ENCODE measurements around the gene KIAA1191.
"Not testable (repeated sequence)": the region's sequence is repeated elsewhere in the genome, so short reads cannot be mapped to it uniquely, and the experiment has no call there.

Gene KIAA1191

DNA sequence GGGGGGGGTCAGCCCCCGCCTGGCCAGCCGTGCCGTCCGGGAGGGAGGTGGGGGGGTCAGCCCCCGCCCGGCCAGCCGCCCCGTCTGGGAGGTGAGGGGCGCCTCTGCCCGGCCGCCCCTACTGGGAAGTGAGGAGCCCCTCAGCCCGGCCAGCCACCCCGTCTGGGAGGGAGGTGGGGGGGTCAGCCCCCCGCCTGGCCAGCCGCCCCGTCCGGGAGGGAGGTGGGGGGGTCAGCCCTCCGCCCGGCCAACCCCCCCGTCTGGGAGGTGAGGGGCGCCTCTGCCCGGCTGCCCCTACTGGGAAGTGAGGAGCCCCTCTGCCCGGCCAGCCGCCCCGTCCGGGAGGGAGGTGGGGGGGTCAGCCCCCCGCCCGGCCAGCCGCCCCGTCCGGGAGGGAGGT lies 56.2 kb downstream of the KIAA1191 start:
- DNase-seq, result not testable (repeated sequence)
